CD4-positive, alpha-beta memory T cell (primary cell): ENCODE data around the gene PPP6R2. TPM values are rescaled to one million over a fixed set of nuclear protein-coding genes. Genes with fewer than 3 reads are reported as not detected.

Experiments used
- CTCF ChIA-PET: fragments of 350-600 bp; sonication (Branson Sonifier 250); formaldehyde crosslinking; loops from one replicate; lab custom pipeline; 2021; ENCODE audit warnings: inconsistent platforms; ENCODE audit not compliant: partially characterized antibody; lab: Charles Lee
- POLR2A ChIA-PET: fragments of 350-600 bp; sonication (Branson Sonifier 250); formaldehyde crosslinking; loops from one replicate; lab custom pipeline; 2021; ENCODE audit not compliant: partially characterized antibody; lab: Charles Lee
- DNase-seq, 5 donors: peaks; one replicate each; pipeline versions ENCODE4 v3.0.0 to v3.0.0-alpha.2; 2020 to 2022; ENCODE audit warnings: mixed read lengths in 1 of 5
- H3K27ac ChIP-seq: one replicate; pipeline ENCODE4 v1.7.0; 2013; ENCODE audit warnings: low read depth, low read length
- H3K27me3 ChIP-seq: 2 replicates; pipeline ENCODE4 v1.7.0; 2013; ENCODE audit warnings: mild to moderate bottlenecking, low read length, moderate library complexity; ENCODE audit not compliant: insufficient read depth
- H3K36me3 ChIP-seq: 2 replicates; pipeline ENCODE4 v1.7.0; 2013; ENCODE audit warnings: mild to moderate bottlenecking, low read length, moderate library complexity; ENCODE audit not compliant: insufficient read depth
- H3K4me1 ChIP-seq: 2 replicates; pipeline ENCODE4 v1.7.0; 2013; ENCODE audit warnings: mild to moderate bottlenecking, low read length, moderate library complexity; ENCODE audit not compliant: insufficient read depth
- H3K4me3 ChIP-seq, 2 donors: one replicate each; pipeline ENCODE4 v1.7.0; 2013; ENCODE audit warnings: low read length in 2 of 2, mild to moderate bottlenecking in 1 of 2
- H3K9me3 ChIP-seq, 2 donors: one replicate each; pipeline ENCODE4 v1.7.0; 2013; ENCODE audit warnings: low read length in 2 of 2, control low read depth in 1 of 2; ENCODE audit not compliant: control insufficient read depth in 1 of 2
- H3K27ac Mint-ChIP-seq, 7 donors: one replicate each; pipeline ENCODE4 v1.8.0; 2020 to 2021; ENCODE audit warnings: mixed read lengths in 7 of 7, mild to moderate bottlenecking in 6 of 7, inconsistent platforms in 3 of 7, moderate library complexity in 3 of 7
- H3K27me3 Mint-ChIP-seq, 2 donors: one replicate each; pipeline ENCODE4 v1.8.0; 2020 to 2021; ENCODE audit warnings: mixed read lengths in 2 of 2
- H3K36me3 Mint-ChIP-seq, 2 donors: one replicate each; pipeline ENCODE4 v1.8.0; 2020 to 2021; ENCODE audit warnings: mixed read lengths in 2 of 2, inconsistent platforms in 1 of 2, mild to moderate bottlenecking in 1 of 2
- H3K4me1 Mint-ChIP-seq, 4 donors: one replicate each; pipeline ENCODE4 v1.8.0; 2020 to 2021; ENCODE audit warnings: mixed read lengths in 4 of 4, mild to moderate bottlenecking in 1 of 4
- H3K4me3 Mint-ChIP-seq, 8 donors: one replicate each; pipeline ENCODE4 v1.8.0; 2020 to 2021; ENCODE audit warnings: mixed read lengths in 8 of 8, mild to moderate bottlenecking in 7 of 8, moderate library complexity in 6 of 8, inconsistent platforms in 3 of 8
- H3K9me3 Mint-ChIP-seq, 8 donors: one replicate each; pipeline ENCODE4 v1.8.0; 2020 to 2021; ENCODE audit warnings: mixed read lengths in 8 of 8, mild to moderate bottlenecking in 5 of 8, inconsistent platforms in 3 of 8, moderate library complexity in 1 of 8
- intact Hi-C: fragments of 100-400 bp; cut with micrococcal nuclease; formaldehyde crosslinking; loops from one replicate; pipeline ENCODE4 v1.15.1; 2023
- polyA plus RNA-seq, 2 donors: library from polyadenylated mRNA; unstranded; fragments of 300-500 nt; fragmentation: Illumina TruSeq; gene quantifications; one replicate each; pipeline ENCODE4 v1.2.3, GENCODE V29; 2021
- total RNA-seq, 2 experiments: library from RNA; stranded (reverse); gene quantifications; one replicate each; pipeline ENCODE4 v1.2.3, GENCODE V29; 2021

Gene PPP6R2
- total and polyA plus RNA-seq, 4 experiments from 2014 or later = 13.3 to 91.2 (median 53.9) TPM

DNA sequence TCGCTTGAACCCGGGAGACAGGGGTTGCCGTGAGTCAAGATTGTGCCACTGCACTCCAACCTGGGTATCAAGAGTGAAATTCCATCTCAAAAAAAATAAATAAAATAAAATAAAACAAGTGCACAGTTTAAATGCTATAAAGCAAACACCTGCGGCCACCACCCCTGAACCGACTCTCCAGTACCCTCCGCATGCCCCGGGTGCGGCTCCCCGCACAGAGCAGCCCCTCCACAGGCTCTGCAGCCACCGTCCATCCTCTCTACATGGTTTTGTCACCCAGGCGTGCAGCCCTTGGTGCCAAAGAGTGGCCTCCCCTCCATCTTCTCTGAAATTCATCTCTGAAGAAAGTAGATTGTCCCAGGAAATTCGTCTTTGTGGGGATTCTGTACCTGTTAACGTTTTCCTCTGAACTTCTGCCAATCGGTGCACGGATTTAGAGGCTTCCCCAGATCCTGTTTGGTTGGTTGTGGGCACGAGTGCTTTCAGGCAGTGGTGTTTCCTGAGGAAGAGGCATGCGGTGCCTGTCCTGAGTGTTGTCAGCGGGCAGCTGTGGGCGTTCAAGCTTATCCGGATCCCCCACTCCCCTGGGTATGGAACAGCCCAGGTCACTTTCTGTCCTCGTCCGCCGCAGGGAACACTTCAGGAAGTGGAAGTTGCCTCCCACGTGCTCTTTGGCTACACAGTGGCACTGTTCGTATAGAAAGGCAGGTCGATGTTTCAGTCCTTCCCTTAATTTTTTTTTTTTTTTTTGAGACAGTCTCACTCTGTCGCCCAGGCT, 147.6 kb downstream of the PPP6R2 start:
- Mint-ChIP-seq H3K27me3 (no peaks in the 10 kb centered on the region), H3K27ac (peak overlapping the region in 3 of 7 donors; percentile 8 to 55 (median 42)), H3K36me3 (no peaks in the 10 kb centered on the region), H3K4me1 (peaks cover 5 to 13% (median 6%) of the 10 kb centered on the region in 4 donors), H3K9me3 (no peaks in the 10 kb centered on the region), H3K4me3 (peak overlapping the region in 6 of 8 donors; percentile 16 to 61 (median 46))
- intact Hi-C loops = loop anchor here (10.0 kb wide), 1 partner anchor 46 kb away; no protein-coding TSS in a partner anchor
- H3K4me1 ChIP-seq = peaks cover 8% of the 10 kb centered on the region
- no peaks in the 10 kb centered on the region for H3K9me3 ChIP-seq
- no peaks in the 10 kb centered on the region for H3K36me3 ChIP-seq
- DNase-seq = no peak
- POLR2A ChIA-PET = no interaction called here
- no peak overlapping the region for H3K4me3 ChIP-seq
- no peaks in the 10 kb centered on the region for H3K27me3 ChIP-seq
- CTCF ChIA-PET = no interaction called here
- no peak overlapping the region for H3K27ac ChIP-seq

Other genes starting within 250 kb of the PPP6R2 start
- not detected for gene PANX2, start 172.6 kb upstream of the PPP6R2 start, total RNA-seq
- not detected for gene PANX2, start 172.6 kb upstream of the PPP6R2 start, polyA plus RNA-seq
- 100 to 1,000 TPM; 124 to 126 TPM for gene TRABD, start 157.4 kb upstream of the PPP6R2 start, total RNA-seq
- 10 to 100 TPM; 51.5 to 61.4 TPM for gene TRABD, start 157.4 kb upstream of the PPP6R2 start, polyA plus RNA-seq
- 10 to 100 TPM; 33.8 to 34.8 TPM for gene SELENOO, start 142.3 kb upstream of the PPP6R2 start, total RNA-seq
- 1 to 10 TPM; 2.0 to 6.6 TPM for gene SELENOO, start 142.3 kb upstream of the PPP6R2 start, polyA plus RNA-seq
- gene TUBGCP6, start 98.3 kb upstream of the PPP6R2 start, total RNA-seq = 100 to 1,000 TPM; 132 to 133 TPM
- gene TUBGCP6, start 98.3 kb upstream of the PPP6R2 start, polyA plus RNA-seq = 10 to 100 TPM; 16.5 to 20.5 TPM
- 100 to 1,000 TPM; 141 to 151 TPM for gene HDAC10, start 92.1 kb upstream of the PPP6R2 start, total RNA-seq
- 1 to 10 TPM; 3.8 to 6.8 TPM for gene HDAC10, start 92.1 kb upstream of the PPP6R2 start, polyA plus RNA-seq
- gene MAPK12, start 81.6 kb upstream of the PPP6R2 start, total RNA-seq = 1 to 10 TPM; 2.9 TPM
- under 1 TPM in 1 of 2 donors, not detected in 1; 0.05 TPM for gene MAPK12, start 81.6 kb upstream of the PPP6R2 start, polyA plus RNA-seq
- 1 to 10 TPM; 1.6 to 1.7 TPM for gene MAPK11, start 72.9 kb upstream of the PPP6R2 start, total RNA-seq
- gene MAPK11, start 72.9 kb upstream of the PPP6R2 start, polyA plus RNA-seq = under 1 TPM; 0.10 to 0.54 TPM
- 1 to 10 TPM; 2.8 to 4.6 TPM for gene PLXNB2, start 35.7 kb upstream of the PPP6R2 start, total RNA-seq
- gene PLXNB2, start 35.7 kb upstream of the PPP6R2 start, polyA plus RNA-seq = under 1 TPM in 1 of 2 donors, not detected in 1; 0.40 TPM
- gene DENND6B, start 16.3 kb upstream of the PPP6R2 start, total RNA-seq = 1 to 10 TPM; 1.5 to 2.4 TPM
- under 1 TPM; 0.22 to 0.36 TPM for gene DENND6B, start 16.3 kb upstream of the PPP6R2 start, polyA plus RNA-seq
- gene SBF1, start 131.7 kb downstream of the PPP6R2 start, total RNA-seq = 100 to 1,000 TPM; 217 to 221 TPM
- 10 to 100 TPM; 13.2 to 42.9 TPM for gene SBF1, start 131.7 kb downstream of the PPP6R2 start, polyA plus RNA-seq
- gene ADM2, start 138.2 kb downstream of the PPP6R2 start, total RNA-seq = 1 to 10 TPM; 4.4 to 4.5 TPM
- gene ADM2, start 138.2 kb downstream of the PPP6R2 start, polyA plus RNA-seq = under 1 TPM; 0.07 to 0.48 TPM
- gene MIOX, start 143.5 kb downstream of the PPP6R2 start, total RNA-seq = not detected
- gene MIOX, start 143.5 kb downstream of the PPP6R2 start, polyA plus RNA-seq = not detected
- 100 to 1,000 TPM; 152 to 155 TPM for gene LMF2, start 164.4 kb downstream of the PPP6R2 start, total RNA-seq
- gene LMF2, start 164.4 kb downstream of the PPP6R2 start, polyA plus RNA-seq = 10 to 100 TPM; 21.7 to 33.8 TPM
- 10 to 100 TPM; 81.1 to 81.8 TPM for gene NCAPH2, start 164.9 kb downstream of the PPP6R2 start, total RNA-seq
- gene NCAPH2, start 164.9 kb downstream of the PPP6R2 start, polyA plus RNA-seq = 10 to 100 TPM; 36.4 to 36.9 TPM
- not detected for gene SCO2, start 182.3 kb downstream of the PPP6R2 start, total RNA-seq
- 1 to 10 TPM; 3.6 to 8.1 TPM for gene SCO2, start 182.3 kb downstream of the PPP6R2 start, polyA plus RNA-seq
- 10 to 100 TPM; 15.7 to 18.0 TPM for gene TYMP, start 186.7 kb downstream of the PPP6R2 start, total RNA-seq
- gene TYMP, start 186.7 kb downstream of the PPP6R2 start, polyA plus RNA-seq = 10 to 100 TPM; 22.0 to 30.9 TPM
- gene KLHDC7B, start 202.6 kb downstream of the PPP6R2 start, total RNA-seq = 1 to 10 TPM; 7.0 to 7.5 TPM
- 1 to 10 TPM; 4.3 to 7.5 TPM for gene KLHDC7B, start 202.6 kb downstream of the PPP6R2 start, polyA plus RNA-seq
- gene SYCE3, start 219.6 kb downstream of the PPP6R2 start, total RNA-seq = not detected
- under 1 TPM in 1 of 2 donors, not detected in 1; 0.83 TPM for gene SYCE3, start 219.6 kb downstream of the PPP6R2 start, polyA plus RNA-seq
- 10 to 100 TPM; 68.0 to 70.0 TPM for gene CPT1B, start 235.1 kb downstream of the PPP6R2 start, total RNA-seq
- gene CPT1B, start 235.1 kb downstream of the PPP6R2 start, polyA plus RNA-seq = 1 to 10 TPM in 1 of 2 donors, not detected in 1; 2.3 TPM
- 100 to 1,000 TPM; 178 to 196 TPM for gene CHKB, start 239.5 kb downstream of the PPP6R2 start, total RNA-seq
- gene CHKB, start 239.5 kb downstream of the PPP6R2 start, polyA plus RNA-seq = 10 to 100 TPM; 30.7 to 40.3 TPM